Measurements from ENCODE around the gene HIGD2A. TPM values are rescaled to one million over a fixed set of nuclear protein-coding genes. Genes with fewer than 3 reads are reported as not detected.

Gene HIGD2A
- total RNA-seq, 1 experiment from 2014 or later = 166 TPM

DNA sequence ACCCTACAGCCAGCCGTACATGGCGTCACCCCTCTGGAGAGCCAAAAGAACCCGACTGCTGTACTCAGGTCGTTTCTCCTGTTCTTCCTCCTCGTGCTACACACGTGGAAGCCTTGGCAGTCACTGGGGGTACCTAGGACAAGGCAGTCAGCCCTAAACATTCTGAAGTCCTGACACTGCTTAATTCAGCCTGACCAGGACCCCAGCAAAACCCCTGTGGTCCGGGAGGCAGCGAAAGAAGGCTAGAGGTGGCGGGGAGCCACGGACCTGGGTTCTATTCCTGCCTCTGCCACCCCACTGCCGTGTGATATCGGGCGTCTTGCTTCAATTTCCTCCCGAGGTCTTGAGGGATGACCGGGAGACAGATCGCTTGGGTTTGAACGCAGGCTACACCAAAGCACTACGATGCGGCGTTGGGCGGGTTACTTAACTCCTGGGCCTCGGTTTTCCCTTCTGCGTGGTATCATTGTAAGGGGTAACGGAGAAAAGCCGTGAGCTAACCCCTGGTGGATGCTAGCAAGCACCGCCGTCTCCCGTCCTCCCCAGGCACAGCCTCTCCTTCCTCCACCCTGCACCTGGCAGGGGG lies 23.7 kb upstream of the HIGD2A start:
- Histone ChIP-seq H3K9me3 (no peaks in the 10 kb centered on the region), H3K4me3 (peak overlapping the region; percentile 41), H3K27me3 (peaks cover 6% of the 10 kb centered on the region), H3K36me3 (peaks cover 4% of the 10 kb centered on the region)
- DNase-seq = no peak

DNA sequence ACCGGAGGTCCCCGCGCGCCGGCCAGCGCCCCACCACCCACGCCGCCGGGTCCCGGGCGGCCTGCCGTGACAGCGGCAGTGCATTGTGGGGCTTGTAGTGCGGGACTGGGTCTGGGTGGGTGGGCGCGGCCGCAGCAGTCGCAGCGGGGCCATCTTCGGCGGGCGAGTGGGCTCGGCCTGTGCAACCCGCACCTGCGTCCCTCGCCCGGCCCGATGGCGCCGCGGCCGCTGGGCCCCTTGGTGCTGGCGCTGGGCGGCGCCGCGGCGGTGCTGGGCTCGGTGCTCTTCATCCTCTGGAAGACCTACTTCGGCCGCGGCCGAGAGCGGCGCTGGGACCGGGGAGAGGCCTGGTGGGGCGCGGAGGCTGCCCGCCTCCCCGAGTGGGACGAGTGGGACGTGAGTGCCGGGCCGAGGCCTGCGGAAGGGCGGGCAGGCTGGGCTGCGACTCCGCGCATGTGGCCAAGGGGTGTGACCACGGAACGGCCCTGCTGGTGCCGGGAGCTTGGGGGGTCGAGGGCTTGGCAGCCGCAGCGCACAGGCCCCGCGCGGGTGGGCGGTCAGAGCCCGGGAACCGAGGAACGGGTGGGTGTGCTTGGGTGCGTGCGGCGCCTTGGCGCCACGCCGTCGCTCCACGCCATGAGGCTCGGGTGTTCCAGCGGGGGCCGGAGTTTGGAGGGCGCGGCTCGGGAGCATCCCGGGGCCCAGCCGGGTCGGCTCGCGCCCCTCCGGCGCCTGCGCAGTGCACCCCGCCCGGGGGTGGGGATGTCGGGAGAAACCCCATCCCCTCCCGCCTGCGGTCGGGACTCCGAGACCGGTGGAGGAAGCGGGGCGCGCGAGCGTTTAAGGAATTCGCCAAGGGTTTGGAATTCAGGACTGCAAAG lies 23.0 kb upstream of the HIGD2A start, which contains the start of gene ARL10:
Gene ARL10, plus strand, starts transcription at position 137 of the 881 bp plus-strand sequence. Its CDS starts 77 bp downstream, at position 214.
- peak within 1 kb of the TSS; percentile 41 for H3K4me3 ChIP-seq
- peaks cover 6% of the 10 kb centered on the region for H3K27me3 ChIP-seq
- peak; percentile 28 for DNase-seq
- no peaks in the 10 kb centered on the region for H3K9me3 ChIP-seq
- H3K36me3 ChIP-seq = peaks cover 4% of the 10 kb centered on the region; the same call in 1 of the 2 replicates

DNA sequence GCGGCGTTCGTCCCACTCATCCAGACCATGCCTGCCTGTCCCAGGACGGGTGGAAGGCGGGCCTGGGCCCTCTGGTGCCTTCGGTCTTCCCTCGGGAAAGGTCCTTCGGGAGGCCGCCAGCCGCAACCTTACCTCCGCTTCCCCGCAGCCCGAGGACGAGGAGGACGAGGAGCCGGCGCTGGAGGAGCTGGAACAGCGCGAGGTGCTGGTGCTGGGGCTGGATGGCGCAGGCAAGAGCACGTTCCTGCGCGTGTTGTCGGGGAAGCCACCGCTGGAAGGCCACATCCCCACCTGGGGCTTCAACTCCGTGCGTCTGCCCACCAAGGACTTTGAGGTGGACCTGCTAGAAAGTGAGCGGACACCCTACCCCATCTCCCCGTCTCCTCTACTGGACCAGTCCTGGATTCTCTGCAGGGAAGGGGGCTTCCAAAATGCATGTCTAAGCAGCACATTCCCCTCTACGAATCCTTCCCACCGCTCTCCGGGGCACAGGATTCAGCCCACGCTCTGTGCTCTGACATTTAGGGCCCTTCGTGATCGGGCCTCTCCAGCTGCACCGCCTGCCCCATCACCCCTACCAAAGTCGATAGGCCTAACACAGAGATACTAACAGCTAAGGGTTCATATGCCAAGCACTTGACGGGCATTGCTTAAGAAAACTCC lies 22.2 kb upstream of the HIGD2A start:
- no peak for DNase-seq
- Histone ChIP-seq H3K27me3 (peaks cover 6% of the 10 kb centered on the region), H3K9me3 (no peaks in the 10 kb centered on the region), H3K36me3 (peaks cover 2% of the 10 kb centered on the region; the same call in 1 of the 2 replicates), H3K4me3 (peak overlapping the region; percentile 41)

DNA sequence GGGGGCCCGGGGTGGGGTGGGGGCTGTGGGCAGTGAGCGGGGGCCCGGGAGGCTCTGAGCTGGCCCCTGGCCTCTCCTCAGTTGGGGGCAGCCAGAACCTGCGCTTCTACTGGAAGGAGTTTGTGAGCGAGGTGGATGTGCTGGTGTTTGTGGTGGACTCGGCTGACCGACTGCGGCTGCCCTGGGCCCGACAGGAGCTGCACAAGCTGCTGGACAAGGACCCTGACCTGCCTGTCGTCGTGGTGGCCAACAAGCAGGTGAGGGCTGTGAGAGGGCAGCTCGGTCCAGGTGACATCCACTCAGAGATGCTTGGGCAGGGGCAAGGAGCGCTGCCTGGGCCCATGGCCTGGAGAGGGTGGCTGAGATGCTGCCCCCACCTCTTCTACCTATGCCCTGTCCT lies 19.8 kb upstream of the HIGD2A start:
- Histone ChIP-seq H3K4me3 (no peak overlapping the region), H3K27me3 (peaks cover 6% of the 10 kb centered on the region), H3K36me3 (no peaks in the 10 kb centered on the region; the same call in 1 of the 2 replicates), H3K9me3 (no peaks in the 10 kb centered on the region)
- DNase-seq = no peak

DNA sequence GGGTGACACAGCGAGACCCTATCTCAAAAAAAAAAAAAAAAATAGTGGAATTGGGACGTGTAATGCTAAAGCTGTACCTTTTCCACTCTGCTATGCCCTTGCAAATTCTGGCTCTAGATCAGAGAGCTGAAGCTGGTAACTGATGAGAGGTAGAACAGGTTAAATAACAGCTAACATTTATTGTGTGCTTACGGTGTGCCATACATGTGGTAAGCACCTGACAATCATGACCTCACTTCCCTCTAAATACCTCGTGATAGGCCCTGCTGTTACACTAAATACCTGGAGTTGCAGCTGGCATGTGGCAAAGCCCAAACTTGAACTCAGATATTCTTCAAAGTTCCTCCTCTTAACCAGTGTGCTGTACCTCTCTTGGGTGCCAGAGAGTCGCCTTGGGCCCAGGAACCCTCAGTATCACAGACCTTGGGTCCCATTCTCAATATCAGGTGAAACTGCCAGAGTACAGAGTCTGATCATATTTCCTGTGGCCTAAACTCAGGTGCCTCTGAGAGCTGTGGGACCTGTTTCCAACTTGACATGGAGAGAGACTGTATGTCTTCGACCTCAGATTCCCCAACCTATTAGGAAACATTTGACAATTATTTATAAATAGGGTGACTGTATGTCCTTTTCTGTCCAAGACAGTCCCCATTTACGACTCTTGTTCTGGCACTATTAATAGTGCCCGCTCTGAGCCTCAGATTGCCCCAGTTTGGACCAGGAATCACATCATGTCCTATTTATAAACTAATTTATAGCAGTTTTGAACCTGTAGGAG lies 18.4 kb upstream of the HIGD2A start:
- DNase-seq = no peak
- Histone ChIP-seq H3K36me3 (no peaks in the 10 kb centered on the region; the same call in 1 of the 2 replicates), H3K9me3 (no peaks in the 10 kb centered on the region), H3K4me3 (no peak overlapping the region), H3K27me3 (peaks cover 6% of the 10 kb centered on the region)

DNA sequence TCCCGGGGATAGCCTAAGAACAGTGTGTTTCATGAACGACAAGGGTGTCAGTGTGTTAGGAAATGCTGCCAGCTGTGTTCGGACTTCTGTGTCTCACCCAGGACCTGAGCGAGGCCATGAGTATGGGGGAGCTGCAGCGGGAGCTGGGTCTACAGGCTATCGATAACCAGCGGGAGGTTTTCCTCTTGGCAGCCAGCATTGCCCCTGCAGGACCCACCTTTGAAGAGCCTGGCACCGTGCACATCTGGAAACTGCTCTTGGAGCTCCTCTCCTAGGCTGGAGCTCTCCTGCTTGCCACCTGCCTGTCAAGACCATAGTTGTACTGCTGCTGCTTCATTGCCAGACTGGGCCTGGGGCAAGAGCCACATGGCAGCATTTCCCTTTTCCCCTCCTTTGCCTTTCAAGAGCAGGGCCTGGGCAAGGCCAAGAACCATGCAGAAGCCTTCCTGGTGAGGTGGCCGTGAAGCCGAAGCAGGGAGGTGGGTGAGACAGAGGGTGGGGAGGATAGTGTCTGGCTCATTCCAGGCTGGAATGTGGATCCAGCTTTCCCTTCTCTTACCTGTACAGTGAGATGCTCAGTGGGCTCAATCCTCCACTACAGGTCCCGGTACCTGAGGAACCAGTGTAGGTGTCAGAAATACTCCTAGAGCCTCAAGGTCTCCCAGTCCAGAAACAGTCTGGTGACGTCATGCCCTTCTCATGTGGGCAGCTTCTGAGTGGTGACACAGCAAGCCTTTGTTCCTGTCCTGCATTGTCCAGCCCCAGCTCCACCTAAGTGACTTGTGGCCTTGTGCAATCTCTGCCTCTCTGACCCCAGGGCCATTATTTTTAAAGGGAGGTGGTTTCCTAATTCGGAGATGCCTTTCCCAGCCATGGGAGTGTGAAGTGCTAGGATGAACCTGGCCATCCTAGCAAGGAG lies 16.7 kb upstream of the HIGD2A start:
- no peak overlapping the region for H3K4me3 ChIP-seq
- H3K27me3 ChIP-seq = no peaks in the 10 kb centered on the region
- H3K36me3 ChIP-seq = no peaks in the 10 kb centered on the region; the same call in 1 of the 2 replicates
- DNase-seq = no peak
- no peaks in the 10 kb centered on the region for H3K9me3 ChIP-seq

DNA sequence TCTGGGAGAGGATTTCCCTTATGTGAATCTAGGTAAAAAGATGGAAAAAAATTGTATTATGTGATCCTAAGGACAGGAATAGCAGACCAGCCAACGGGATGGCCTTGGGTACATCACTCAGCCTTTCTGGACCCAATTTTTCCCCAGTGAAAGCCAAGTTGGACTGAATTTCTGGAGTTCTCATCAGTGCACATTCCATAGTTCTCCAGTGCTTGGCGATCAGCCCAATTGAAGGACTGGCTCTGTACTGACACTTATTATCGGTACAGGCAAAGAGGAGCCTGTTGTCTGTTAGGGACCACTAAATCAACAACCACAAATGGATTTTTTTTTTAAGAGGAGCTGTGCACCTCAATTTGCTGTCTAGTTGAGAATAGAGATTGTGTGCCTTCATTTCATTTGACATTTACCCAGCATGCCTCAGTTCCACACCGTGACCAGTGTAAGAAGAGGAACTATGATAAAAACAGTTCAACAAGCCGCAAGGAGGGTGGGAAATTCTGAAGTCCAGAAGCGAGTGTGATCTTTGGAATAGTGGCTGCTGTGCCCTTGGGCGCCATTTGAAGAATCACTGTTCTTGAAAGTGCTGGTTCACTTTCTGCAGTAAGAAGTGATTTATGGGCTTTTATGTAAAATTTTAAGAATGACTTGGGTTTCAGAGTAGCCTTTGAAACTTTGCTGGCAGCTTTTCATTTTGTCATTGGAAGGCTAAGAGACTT lies 15.3 kb upstream of the HIGD2A start:
- Histone ChIP-seq H3K27me3 (no peaks in the 10 kb centered on the region), H3K36me3 (no peaks in the 10 kb centered on the region; the same call in none of the 2 replicates), H3K9me3 (no peaks in the 10 kb centered on the region), H3K4me3 (no peak overlapping the region)
- DNase-seq = no peak

DNA sequence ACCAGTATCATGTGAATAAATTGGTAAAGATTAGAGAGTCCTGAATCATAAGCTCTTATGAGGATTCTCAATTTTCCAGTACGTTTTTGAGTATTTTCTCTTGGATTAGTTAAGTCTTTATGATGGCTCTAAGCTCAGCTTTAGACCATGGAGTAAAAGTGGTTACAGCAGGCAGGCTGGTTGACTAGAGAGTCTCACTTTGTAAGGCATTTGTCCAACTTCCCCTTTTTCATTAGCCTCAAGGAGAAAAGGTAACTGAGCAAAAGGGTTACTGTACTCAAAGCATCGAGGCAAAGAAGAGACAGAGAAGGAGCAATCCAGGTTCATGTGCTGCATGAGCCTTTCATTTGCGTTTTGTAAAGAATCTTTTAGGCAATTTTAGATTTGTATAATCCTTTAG lies 8.7 kb upstream of the HIGD2A start:
- no peak for DNase-seq
- Histone ChIP-seq H3K36me3 (peaks cover 56% of the 10 kb centered on the region), H3K4me3 (no peak overlapping the region), H3K27me3 (no peaks in the 10 kb centered on the region), H3K9me3 (no peaks in the 10 kb centered on the region)

DNA sequence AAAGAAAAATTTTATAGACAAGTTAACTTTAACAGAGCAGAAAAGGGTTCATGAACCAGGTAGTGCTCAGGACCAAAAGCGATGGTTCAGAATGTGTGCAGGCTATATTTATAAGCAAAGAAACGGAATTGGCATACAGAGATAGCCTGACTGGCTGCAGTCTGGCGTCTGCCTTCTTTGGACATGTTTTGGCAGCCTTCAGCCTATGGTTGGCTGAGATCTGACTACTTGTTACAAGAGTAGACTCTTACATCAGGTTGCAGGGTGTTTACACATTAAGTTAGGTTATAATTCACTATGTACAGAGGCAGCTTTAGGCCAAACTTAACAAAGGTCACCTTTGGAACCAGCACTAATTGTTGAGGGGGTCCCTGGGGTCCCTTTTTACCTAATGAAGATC lies 7.1 kb upstream of the HIGD2A start:
- H3K4me3 ChIP-seq = no peak overlapping the region
- DNase-seq = no peak
- H3K9me3 ChIP-seq = no peaks in the 10 kb centered on the region
- no peaks in the 10 kb centered on the region for H3K27me3 ChIP-seq
- peaks cover 71% of the 10 kb centered on the region for H3K36me3 ChIP-seq

DNA sequence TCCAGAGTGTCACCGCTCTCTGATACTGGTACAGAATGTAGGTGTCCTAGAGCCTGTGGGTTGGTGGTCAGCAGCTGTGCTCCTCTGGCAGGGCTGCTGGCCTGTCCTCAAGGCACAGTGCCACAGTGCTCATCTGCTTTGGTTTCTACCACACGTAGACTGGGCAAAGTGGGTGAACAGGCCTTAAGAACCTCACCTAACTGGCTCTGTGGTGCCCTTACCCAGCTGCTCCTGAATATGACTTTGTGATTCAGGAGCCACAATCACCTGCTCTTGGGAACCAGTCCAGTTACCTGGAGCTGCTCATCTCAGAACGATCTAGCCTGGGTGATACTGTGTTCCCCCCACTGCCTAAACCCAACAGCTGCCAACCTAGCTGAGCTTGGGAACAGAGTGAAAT lies 6.6 kb upstream of the HIGD2A start:
- Histone ChIP-seq H3K36me3 (peaks cover 77% of the 10 kb centered on the region), H3K9me3 (no peaks in the 10 kb centered on the region), H3K27me3 (no peaks in the 10 kb centered on the region), H3K4me3 (no peak overlapping the region)
- no peak for DNase-seq

DNA sequence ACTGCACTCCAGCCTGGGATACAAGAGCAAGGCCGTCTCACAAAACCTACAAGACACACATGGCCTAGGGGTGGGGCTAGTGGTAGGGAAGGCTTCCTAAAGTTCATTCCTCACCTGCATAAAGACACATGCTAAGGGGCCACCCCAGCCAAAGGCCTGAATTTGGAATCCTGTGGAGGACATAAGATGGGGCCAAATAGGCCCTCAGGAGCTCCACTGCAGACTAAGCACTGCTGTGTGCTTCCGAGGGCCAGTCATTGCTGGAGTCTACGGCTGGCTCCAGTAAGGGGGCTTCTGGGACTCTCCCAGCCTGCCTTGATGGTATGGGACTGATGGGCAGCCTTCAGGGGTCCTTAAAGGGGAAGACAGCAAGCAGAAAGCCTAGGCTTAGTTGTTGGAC lies 5.8 kb upstream of the HIGD2A start:
- no peak for DNase-seq
- Histone ChIP-seq H3K4me3 (no peak overlapping the region), H3K9me3 (no peaks in the 10 kb centered on the region), H3K36me3 (peaks cover 84% of the 10 kb centered on the region), H3K27me3 (no peaks in the 10 kb centered on the region)

DNA sequence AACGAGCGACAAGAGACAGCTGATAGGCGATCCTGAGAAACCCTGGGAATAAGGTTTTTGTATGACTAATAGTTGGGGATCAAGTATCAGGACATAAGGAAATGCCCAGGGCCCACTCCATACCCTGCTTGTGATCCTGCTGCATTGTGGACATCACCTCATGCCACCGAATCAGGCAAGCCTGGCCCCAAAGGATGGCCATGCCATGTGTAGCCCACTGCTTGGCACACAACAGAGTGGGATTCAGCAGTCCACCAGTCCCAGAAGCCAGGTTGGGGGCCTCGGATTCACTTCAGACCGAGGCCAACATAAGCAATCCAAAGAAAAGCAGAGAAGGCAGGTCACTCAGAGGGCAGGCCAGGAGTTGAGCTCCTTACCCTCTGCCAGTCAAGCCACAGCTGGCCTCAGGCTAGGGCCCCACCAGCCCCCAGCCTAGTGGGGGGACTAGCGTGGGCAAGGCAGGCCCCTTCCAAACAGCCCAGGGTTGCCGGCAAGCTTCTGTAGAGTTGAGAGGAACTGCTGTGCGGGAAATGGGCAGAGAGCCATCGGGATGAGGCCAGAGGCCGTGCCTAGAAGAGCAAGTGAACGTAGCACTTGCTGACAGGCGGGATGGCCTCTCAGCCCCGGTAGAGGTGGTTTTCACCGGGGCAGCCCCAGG lies 5.2 kb upstream of the HIGD2A start:
- Histone ChIP-seq H3K27me3 (no peaks in the 10 kb centered on the region), H3K36me3 (peaks cover 90% of the 10 kb centered on the region), H3K9me3 (no peaks in the 10 kb centered on the region), H3K4me3 (no peak overlapping the region)
- no peak for DNase-seq

DNA sequence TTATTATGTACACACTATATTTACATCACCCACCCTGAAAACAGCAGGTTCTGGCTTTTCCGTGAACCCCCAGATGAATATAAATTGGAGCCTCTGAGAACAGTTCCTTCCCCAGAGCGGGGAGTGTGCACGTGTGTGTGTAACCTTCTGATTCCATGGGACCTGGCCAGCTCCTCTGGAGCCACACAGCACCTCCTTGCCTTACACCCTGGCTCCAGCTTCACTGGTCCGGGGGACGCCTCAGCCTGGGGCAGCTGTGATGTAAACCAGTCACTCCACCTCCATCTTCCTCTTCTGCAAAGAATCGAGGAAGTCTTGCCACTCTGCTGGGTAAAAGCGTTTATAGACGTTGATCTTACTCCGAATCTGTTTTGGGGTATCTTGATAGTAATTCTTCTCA lies 4.6 kb upstream of the HIGD2A start:
- Histone ChIP-seq H3K36me3 (peaks cover 89% of the 10 kb centered on the region), H3K9me3 (no peaks in the 10 kb centered on the region), H3K4me3 (no peak overlapping the region), H3K27me3 (no peaks in the 10 kb centered on the region)
- no peak for DNase-seq

DNA sequence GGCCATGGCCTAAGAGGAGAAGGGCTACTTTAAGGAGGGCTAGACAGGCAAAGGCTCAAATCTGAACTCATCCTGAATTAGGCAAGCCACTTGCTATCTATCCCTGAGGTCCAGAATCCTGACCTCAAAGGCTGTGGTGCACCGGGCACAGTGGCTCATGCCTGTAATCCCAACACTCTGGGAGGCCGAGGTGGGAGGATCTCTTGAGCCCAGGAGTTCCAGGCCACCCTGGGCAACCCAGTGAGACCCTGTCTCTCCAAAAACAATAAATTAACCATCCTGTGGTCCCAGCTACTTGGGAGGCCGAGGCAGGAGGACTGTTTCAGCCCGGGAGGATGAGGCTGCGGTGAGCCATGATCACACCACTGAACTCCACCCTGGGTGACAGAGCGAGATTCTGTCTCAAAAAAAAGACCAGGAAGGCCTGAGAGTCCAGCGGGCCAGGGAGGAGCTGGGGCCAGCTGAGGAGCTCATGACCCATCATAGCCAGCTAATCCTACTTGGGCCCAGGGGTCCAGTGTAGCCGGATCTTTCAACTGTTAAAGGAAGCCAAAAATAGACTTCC lies 4.1 kb upstream of the HIGD2A start:
- Histone ChIP-seq H3K27me3 (no peaks in the 10 kb centered on the region), H3K9me3 (no peaks in the 10 kb centered on the region), H3K4me3 (no peak overlapping the region), H3K36me3 (peaks cover 87% of the 10 kb centered on the region)
- DNase-seq = no peak

Measured in MG63 (cell line).